H1 (cell line): ENCODE results near the gene GUCA2B. TPM values are rescaled to one million over a fixed set of nuclear protein-coding genes. Genes with fewer than 3 reads are reported as not detected.

Experiments
- polyA plus RNA-seq, 7 experiments: library from polyadenylated mRNA; depleted of rRNA in 3 of 7; stranded (reverse) in 5 of 7; unstranded in 2 of 7; fragments of >200 nt in 5 of 7; fragments of 200-250 nt in 2 of 7; gene quantifications; 1 replicate in 5 of 7; 2 replicates in 1 of 7; 4 replicates in 1 of 7; pipeline versions ENCODE4 v1.2.1 to v1.2.3, GENCODE V29; 2011 to 2013; ENCODE audit warnings: missing spikeins in 2 of 7, mixed read lengths in 2 of 7
- total RNA-seq: library from RNA; stranded (reverse); fragmentation: NEBNext Ultra II Directional; extraction: Animal tissue kit (Norgen Biotek cat#: 25700); gene quantifications from 2 replicates; pipeline ENCODE4 v1.2.1, GENCODE V29; 2021
- TF ChIP-seq, protein P1 (sequence below): fragments of 300-600 bp; sonication (generic); IDR thresholded peaks from 2 replicates; pipeline ENCODE4 v1.7.1; 2012; ENCODE audit warnings: low read length, moderate library complexity, mild to moderate bottlenecking, inconsistent platforms; ENCODE audit not compliant: insufficient replicate concordance

The GUCA2B gene
- total and polyA plus RNA-seq, 2 of the 8 experiments (the other 6 are each of a cell fraction or from before 2014, with no cell fraction given): not detected

DNA sequence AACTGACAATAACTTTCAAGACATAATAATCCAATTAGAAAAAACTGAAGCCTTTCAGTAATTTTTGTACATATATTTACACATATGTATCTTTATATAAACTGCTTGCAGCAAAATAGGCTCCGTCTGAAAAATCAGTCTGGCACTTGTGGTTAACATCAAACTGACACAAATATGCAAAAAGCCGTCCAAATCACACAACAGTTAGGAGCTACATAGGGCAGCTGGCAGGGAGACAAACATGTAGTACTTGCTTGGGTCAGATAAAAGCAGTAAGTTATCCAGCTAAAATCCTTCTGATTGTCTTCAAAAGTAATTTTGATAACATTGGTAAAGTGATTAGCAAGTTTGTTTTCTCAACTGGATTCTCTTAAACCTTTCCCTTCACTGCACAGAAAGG, 26.1 kb downstream of the GUCA2B start (continued):
- TF ChIP-seq, protein P1, sequence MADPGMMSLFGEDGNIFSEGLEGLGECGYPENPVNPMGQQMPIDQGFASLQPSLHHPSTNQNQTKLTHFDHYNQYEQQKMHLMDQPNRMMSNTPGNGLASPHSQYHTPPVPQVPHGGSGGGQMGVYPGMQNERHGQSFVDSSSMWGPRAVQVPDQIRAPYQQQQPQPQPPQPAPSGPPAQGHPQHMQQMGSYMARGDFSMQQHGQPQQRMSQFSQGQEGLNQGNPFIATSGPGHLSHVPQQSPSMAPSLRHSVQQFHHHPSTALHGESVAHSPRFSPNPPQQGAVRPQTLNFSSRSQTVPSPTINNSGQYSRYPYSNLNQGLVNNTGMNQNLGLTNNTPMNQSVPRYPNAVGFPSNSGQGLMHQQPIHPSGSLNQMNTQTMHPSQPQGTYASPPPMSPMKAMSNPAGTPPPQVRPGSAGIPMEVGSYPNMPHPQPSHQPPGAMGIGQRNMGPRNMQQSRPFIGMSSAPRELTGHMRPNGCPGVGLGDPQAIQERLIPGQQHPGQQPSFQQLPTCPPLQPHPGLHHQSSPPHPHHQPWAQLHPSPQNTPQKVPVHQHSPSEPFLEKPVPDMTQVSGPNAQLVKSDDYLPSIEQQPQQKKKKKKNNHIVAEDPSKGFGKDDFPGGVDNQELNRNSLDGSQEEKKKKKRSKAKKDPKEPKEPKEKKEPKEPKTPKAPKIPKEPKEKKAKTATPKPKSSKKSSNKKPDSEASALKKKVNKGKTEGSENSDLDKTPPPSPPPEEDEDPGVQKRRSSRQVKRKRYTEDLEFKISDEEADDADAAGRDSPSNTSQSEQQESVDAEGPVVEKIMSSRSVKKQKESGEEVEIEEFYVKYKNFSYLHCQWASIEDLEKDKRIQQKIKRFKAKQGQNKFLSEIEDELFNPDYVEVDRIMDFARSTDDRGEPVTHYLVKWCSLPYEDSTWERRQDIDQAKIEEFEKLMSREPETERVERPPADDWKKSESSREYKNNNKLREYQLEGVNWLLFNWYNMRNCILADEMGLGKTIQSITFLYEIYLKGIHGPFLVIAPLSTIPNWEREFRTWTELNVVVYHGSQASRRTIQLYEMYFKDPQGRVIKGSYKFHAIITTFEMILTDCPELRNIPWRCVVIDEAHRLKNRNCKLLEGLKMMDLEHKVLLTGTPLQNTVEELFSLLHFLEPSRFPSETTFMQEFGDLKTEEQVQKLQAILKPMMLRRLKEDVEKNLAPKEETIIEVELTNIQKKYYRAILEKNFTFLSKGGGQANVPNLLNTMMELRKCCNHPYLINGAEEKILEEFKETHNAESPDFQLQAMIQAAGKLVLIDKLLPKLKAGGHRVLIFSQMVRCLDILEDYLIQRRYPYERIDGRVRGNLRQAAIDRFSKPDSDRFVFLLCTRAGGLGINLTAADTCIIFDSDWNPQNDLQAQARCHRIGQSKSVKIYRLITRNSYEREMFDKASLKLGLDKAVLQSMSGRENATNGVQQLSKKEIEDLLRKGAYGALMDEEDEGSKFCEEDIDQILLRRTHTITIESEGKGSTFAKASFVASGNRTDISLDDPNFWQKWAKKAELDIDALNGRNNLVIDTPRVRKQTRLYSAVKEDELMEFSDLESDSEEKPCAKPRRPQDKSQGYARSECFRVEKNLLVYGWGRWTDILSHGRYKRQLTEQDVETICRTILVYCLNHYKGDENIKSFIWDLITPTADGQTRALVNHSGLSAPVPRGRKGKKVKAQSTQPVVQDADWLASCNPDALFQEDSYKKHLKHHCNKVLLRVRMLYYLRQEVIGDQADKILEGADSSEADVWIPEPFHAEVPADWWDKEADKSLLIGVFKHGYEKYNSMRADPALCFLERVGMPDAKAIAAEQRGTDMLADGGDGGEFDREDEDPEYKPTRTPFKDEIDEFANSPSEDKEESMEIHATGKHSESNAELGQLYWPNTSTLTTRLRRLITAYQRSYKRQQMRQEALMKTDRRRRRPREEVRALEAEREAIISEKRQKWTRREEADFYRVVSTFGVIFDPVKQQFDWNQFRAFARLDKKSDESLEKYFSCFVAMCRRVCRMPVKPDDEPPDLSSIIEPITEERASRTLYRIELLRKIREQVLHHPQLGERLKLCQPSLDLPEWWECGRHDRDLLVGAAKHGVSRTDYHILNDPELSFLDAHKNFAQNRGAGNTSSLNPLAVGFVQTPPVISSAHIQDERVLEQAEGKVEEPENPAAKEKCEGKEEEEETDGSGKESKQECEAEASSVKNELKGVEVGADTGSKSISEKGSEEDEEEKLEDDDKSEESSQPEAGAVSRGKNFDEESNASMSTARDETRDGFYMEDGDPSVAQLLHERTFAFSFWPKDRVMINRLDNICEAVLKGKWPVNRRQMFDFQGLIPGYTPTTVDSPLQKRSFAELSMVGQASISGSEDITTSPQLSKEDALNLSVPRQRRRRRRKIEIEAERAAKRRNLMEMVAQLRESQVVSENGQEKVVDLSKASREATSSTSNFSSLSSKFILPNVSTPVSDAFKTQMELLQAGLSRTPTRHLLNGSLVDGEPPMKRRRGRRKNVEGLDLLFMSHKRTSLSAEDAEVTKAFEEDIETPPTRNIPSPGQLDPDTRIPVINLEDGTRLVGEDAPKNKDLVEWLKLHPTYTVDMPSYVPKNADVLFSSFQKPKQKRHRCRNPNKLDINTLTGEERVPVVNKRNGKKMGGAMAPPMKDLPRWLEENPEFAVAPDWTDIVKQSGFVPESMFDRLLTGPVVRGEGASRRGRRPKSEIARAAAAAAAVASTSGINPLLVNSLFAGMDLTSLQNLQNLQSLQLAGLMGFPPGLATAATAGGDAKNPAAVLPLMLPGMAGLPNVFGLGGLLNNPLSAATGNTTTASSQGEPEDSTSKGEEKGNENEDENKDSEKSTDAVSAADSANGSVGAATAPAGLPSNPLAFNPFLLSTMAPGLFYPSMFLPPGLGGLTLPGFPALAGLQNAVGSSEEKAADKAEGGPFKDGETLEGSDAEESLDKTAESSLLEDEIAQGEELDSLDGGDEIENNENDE: no peak
